Naive thymus-derived CD8-positive, alpha-beta T cell (primary cell): ENCODE results near the gene LRRC31. TPM values are rescaled to one million over a fixed set of nuclear protein-coding genes. Genes with fewer than 3 reads are reported as not detected.

ENCODE experiments used
- ATAC-seq, 2 donors: fragments of 150-1000 bp; cut with Tn5 transposase in 1 of 2; sonication (Bioruptor Pico), chemical (Tn5 transposase) in 1 of 2; 1 replicate in 1 of 2; 2 replicates in 1 of 2; pipeline ENCODE4 v1.10.0; 2021; ENCODE audit warnings: mild to moderate bottlenecking in 2 of 2, moderate library complexity in 2 of 2
- POLR2A ChIA-PET: fragments of 350-600 bp; sonication (Branson Sonifier 250); formaldehyde crosslinking; loops from one replicate; lab custom pipeline; 2021; ENCODE audit warnings: antibody characterized with exemption; lab: Charles Lee
- DNase-seq, 10 donors: peaks; one replicate each; pipeline versions ENCODE4 v3.0.0 to v3.0.0-alpha.2; 2020 to 2022
- H3K27ac Mint-ChIP-seq, 10 donors: one replicate each; pipeline ENCODE4 v1.8.0; 2020 to 2022; ENCODE audit warnings: mild to moderate bottlenecking in 10 of 10, mixed read lengths in 10 of 10, moderate library complexity in 4 of 10, inconsistent platforms in 1 of 10
- H3K27me3 Mint-ChIP-seq, 5 donors: one replicate each; pipeline ENCODE4 v1.8.0; 2021 to 2022; ENCODE audit warnings: mixed read lengths in 5 of 5
- H3K36me3 Mint-ChIP-seq, 3 donors: one replicate each; pipeline ENCODE4 v1.8.0; 2020 to 2022; ENCODE audit warnings: mixed read lengths in 3 of 3, mild to moderate bottlenecking in 2 of 3, inconsistent platforms in 1 of 3
- H3K4me1 Mint-ChIP-seq, 4 donors: one replicate each; pipeline ENCODE4 v1.8.0; 2021 to 2022; ENCODE audit warnings: mixed read lengths in 4 of 4
- H3K4me3 Mint-ChIP-seq, 10 donors: one replicate each; pipeline ENCODE4 v1.8.0; 2020 to 2022; ENCODE audit warnings: mild to moderate bottlenecking in 10 of 10, mixed read lengths in 10 of 10, moderate library complexity in 6 of 10, inconsistent platforms in 1 of 10
- H3K9me3 Mint-ChIP-seq, 9 donors: one replicate each; pipeline ENCODE4 v1.8.0; 2020 to 2022; ENCODE audit warnings: mixed read lengths in 9 of 9, mild to moderate bottlenecking in 3 of 9, inconsistent platforms in 1 of 9, moderate library complexity in 1 of 9
- polyA plus RNA-seq, 3 donors: library from polyadenylated mRNA; unstranded; fragments of 300-500 nt; fragmentation: Illumina TruSeq; gene quantifications; one replicate each; pipeline ENCODE4 v1.2.3, GENCODE V29; 2021
- total RNA-seq, 8 experiments: library from RNA in 2 of 8; stranded (reverse) in 2 of 8; gene quantifications; one replicate each; pipeline ENCODE4 v1.2.3 and lab custom pipeline; 2021 to 2026

LRRC31 gene
- total RNA-seq (not detected), polyA plus RNA-seq (not detected), total RNA-seq (lab: John Stamatoyannopoulos, UW) (0 to 0.06 (median 0) reads per million in 6 experiments)

- DNase-seq (no peak), ATAC-seq (no peak)
- Mint-ChIP-seq H3K9me3 (no peaks in the 10 kb centered on the region), H3K27ac (peak within 1 kb of the TSS in 3 of 10 donors; percentile 5 to 62 (median 47)), H3K27me3 (peaks cover 0 to 1% (median 0%) of the 10 kb centered on the region in 5 donors), H3K4me1 (peaks cover 18 to 33% (median 31%) of the 10 kb centered on the region in 4 donors), H3K4me3 (peak within 1 kb of the TSS in 1 of 10 donors; percentile 40), H3K36me3 (no peaks in the 10 kb centered on the region)
- POLR2A ChIA-PET: interaction anchor here (1.5 kb wide), 1 partner anchor 97 kb away, joined by 3 read pairs; the partner anchor contains the start of gene MYNN
Measured at GRCh38 chr3:169869484-169870220, at the start of gene LRRC31. Gene LRRC31 (minus strand): TSS chr3:169869935. CDS start chr3:169869807, 128 bp downstream.

DNA sequence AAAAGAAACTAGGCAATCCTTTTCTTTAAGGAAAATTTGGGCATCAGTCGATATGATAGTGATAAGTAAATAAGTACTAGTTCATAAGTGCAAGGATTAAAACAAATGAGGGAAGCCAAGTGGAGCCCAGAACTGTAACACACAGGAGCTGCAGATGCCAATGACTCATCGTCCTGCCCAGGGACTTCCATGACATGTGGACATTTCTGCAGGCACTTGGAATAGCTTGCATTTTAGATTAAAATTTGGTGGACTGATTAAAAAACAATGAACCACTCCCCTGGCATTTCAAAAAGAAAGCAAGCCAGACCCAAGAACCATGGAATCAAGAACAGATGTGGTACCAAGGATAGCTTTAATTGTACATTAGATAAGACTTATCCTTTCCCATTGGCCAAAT is 44.6 kb upstream of the LRRC31 start:
- Mint-ChIP-seq H3K4me3 (no peak overlapping the region), H3K4me1 (no peaks in the 10 kb centered on the region), H3K27ac (no peak overlapping the region), H3K27me3 (no peaks in the 10 kb centered on the region), H3K9me3 (no peaks in the 10 kb centered on the region), H3K36me3 (no peaks in the 10 kb centered on the region)
- POLR2A ChIA-PET: no interaction called here
- no peak for DNase-seq
- ATAC-seq: no peak

GRCh38 chr3:169913323-169913722 is 43.6 kb upstream of the LRRC31 start:
- H3K36me3 Mint-ChIP-seq: no peaks in the 10 kb centered on the region
- ATAC-seq: no peak
- H3K27ac Mint-ChIP-seq: no peak overlapping the region
- H3K4me3 Mint-ChIP-seq: no peak overlapping the region
- H3K27me3 Mint-ChIP-seq: no peaks in the 10 kb centered on the region
- no peak for DNase-seq
- H3K9me3 Mint-ChIP-seq: no peaks in the 10 kb centered on the region
- POLR2A ChIA-PET: interaction anchor here (0.5 kb wide), 1 partner anchor 58 kb away, joined by 5 read pairs; no protein-coding TSS in a partner anchor
- H3K4me1 Mint-ChIP-seq: no peaks in the 10 kb centered on the region

GRCh38 chr3:169911272-169911671 is 41.5 kb upstream of the LRRC31 start, which contains the start of gene SAMD7:
Gene SAMD7 (plus strand): TSS chr3:169911572. CDS start chr3:169919499, 7,927 bp downstream.
- POLR2A ChIA-PET: no interaction called here
- Mint-ChIP-seq H3K27me3 (no peaks in the 10 kb centered on the region), H3K27ac (no peak within 1 kb of the TSS), H3K36me3 (no peaks in the 10 kb centered on the region), H3K9me3 (no peaks in the 10 kb centered on the region), H3K4me3 (no peak within 1 kb of the TSS), H3K4me1 (no peaks in the 10 kb centered on the region)
- DNase-seq (no peak), ATAC-seq (no peak)

DNA sequence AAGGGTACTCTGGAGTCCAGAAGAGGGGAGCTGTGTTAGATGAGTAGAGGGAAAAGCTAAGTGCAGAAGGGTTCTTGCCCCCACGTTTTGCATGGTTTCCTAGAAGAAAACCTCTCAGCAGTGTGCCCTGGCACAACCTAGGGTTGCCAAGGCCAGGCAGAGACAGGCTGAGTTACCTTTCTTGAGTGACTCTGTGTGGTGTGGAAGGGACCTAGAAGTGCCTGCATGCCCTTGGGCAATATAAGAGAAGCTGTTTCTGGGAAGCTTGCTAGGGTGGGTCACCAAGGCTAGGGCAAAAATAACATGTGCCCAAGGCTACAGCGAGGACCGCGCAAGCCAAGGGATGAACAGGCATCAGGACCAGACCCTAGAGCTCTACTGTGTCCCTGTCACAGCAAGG is 38.2 kb upstream of the LRRC31 start:
- peaks cover 0 to 9% (median 4%) of the 10 kb centered on the region in 5 donors for H3K27me3 Mint-ChIP-seq
- DNase-seq: no peak
- H3K36me3 Mint-ChIP-seq: peaks cover 0 to 3% (median 0%) of the 10 kb centered on the region in 3 donors
- H3K4me3 Mint-ChIP-seq: no peak overlapping the region
- no peaks in the 10 kb centered on the region for H3K4me1 Mint-ChIP-seq
- POLR2A ChIA-PET: no interaction called here
- no peak overlapping the region for H3K27ac Mint-ChIP-seq
- ATAC-seq: no peak
- peaks cover 0 to 8% (median under 1%) of the 10 kb centered on the region in 9 donors for H3K9me3 Mint-ChIP-seq

GRCh38 chr3:169907476-169907875 is 37.7 kb upstream of the LRRC31 start:
- Mint-ChIP-seq H3K4me3 (no peak overlapping the region), H3K4me1 (no peaks in the 10 kb centered on the region), H3K9me3 (peaks cover 0 to 12% (median 3%) of the 10 kb centered on the region in 9 donors), H3K36me3 (peaks cover 0 to 7% (median 0%) of the 10 kb centered on the region in 3 donors), H3K27ac (no peak overlapping the region), H3K27me3 (peaks cover 0 to 9% (median 4%) of the 10 kb centered on the region in 5 donors)
- DNase-seq: no peak
- POLR2A ChIA-PET: no interaction called here
- ATAC-seq: no peak

GRCh38 chr3:169905404-169905803 is 35.7 kb upstream of the LRRC31 start:
- peaks cover 0 to 21% (median 10%) of the 10 kb centered on the region in 3 donors for H3K36me3 Mint-ChIP-seq
- no peak overlapping the region for H3K4me3 Mint-ChIP-seq
- no peak overlapping the region for H3K27ac Mint-ChIP-seq
- POLR2A ChIA-PET: no interaction called here
- ATAC-seq (no peak), DNase-seq (no peak)
- peaks cover 0 to 29% (median 9%) of the 10 kb centered on the region in 9 donors for H3K9me3 Mint-ChIP-seq
- peaks cover 0 to 9% (median 4%) of the 10 kb centered on the region in 5 donors for H3K27me3 Mint-ChIP-seq
- H3K4me1 Mint-ChIP-seq: no peaks in the 10 kb centered on the region

GRCh38 chr3:169901453-169901852 is 31.7 kb upstream of the LRRC31 start:
- no peak for DNase-seq
- no peak for ATAC-seq
- H3K4me1 Mint-ChIP-seq: no peaks in the 10 kb centered on the region
- H3K4me3 Mint-ChIP-seq: no peak overlapping the region
- H3K9me3 Mint-ChIP-seq: peaks cover 0 to 36% (median 15%) of the 10 kb centered on the region in 9 donors
- peaks cover 0 to 9% (median 4%) of the 10 kb centered on the region in 5 donors for H3K27me3 Mint-ChIP-seq
- no peak overlapping the region for H3K27ac Mint-ChIP-seq
- POLR2A ChIA-PET: no interaction called here
- peaks cover 0 to 26% (median 17%) of the 10 kb centered on the region in 3 donors for H3K36me3 Mint-ChIP-seq

- DNase-seq: no peak
- no peak overlapping the region for H3K4me3 Mint-ChIP-seq
- no peak overlapping the region for H3K27ac Mint-ChIP-seq
- ATAC-seq: no peak
- no peaks in the 10 kb centered on the region for H3K27me3 Mint-ChIP-seq
- H3K9me3 Mint-ChIP-seq: peaks cover 0 to 25% (median 15%) of the 10 kb centered on the region in 9 donors
- POLR2A ChIA-PET: no interaction called here
- H3K4me1 Mint-ChIP-seq: peaks cover 0 to 2% (median 0%) of the 10 kb centered on the region in 4 donors
- peaks cover 0 to 19% (median 17%) of the 10 kb centered on the region in 3 donors for H3K36me3 Mint-ChIP-seq
Measured at GRCh38 chr3:169897284-169897683, 27.5 kb upstream of the LRRC31 start.

DNA sequence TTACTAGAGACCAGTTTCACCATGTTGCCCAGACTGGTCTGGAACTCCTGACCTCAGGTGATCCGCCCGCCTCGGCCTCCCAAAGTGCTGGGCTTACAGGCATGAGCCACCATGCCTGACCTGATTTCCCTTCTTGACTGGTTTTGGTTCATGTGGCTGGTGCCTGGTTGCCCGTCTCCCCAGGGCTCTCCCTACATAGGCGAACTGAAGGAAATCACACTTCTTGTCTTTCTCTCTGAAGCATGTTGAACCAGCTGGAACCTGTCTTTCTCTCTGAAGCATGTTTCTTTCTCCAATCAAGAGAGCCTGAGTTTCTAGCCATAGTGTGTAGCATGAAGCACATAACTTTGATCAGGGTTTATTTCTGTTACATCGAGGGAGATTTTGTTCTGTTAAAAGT is 25.3 kb upstream of the LRRC31 start:
- Mint-ChIP-seq H3K27ac (no peak overlapping the region), H3K4me3 (no peak overlapping the region), H3K27me3 (no peaks in the 10 kb centered on the region), H3K4me1 (peaks cover 0 to 2% (median 0%) of the 10 kb centered on the region in 4 donors), H3K36me3 (peaks cover 0 to 4% (median 2%) of the 10 kb centered on the region in 3 donors), H3K9me3 (peaks cover 0 to 7% (median 3%) of the 10 kb centered on the region in 9 donors)
- ATAC-seq (no peak), DNase-seq (no peak)
- POLR2A ChIA-PET: no interaction called here

DNA sequence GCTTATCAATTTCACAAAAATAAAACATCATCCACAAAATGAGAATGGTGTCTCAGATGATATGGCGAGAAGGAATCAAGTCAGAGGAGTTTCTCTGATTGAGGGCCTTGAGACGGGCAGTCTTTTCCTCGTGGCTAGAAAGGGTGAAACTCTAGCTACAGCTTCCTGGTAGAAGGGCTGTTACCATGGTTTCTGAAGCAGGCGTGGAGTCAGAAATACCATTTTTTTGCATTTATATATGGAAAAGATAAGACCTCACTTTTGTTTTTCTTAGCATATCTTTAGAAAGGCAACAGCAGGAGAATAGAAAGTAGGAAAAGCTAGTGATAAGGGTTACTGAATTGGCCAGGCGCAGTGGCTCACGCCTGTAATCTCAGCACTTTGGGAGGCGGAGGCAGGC is 24.4 kb upstream of the LRRC31 start:
- Mint-ChIP-seq H3K27ac (no peak overlapping the region), H3K27me3 (no peaks in the 10 kb centered on the region), H3K36me3 (no peaks in the 10 kb centered on the region), H3K4me3 (no peak overlapping the region), H3K9me3 (no peaks in the 10 kb centered on the region), H3K4me1 (peaks cover 0 to 2% (median 0%) of the 10 kb centered on the region in 4 donors)
- POLR2A ChIA-PET: no interaction called here
- ATAC-seq (no peak), DNase-seq (no peak)

DNA sequence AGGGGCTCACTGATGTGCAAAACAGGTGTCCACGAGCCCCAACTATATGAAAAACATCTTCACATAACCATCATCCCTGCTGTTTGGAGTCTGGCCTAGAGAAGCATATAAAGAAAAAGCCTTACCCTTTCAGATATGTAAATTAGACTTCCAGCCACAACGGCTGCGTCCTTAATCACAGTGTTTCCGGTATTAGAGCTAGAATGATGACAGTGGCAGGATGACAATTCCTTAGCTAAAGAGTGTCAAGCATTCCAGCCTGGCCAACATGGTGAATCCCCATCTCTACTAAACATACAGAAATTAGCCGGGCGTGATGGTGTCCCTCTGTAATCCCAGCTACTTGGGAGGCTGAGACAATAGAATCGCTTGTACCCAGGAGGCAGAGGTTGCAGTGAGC is 22.2 kb upstream of the LRRC31 start:
- Mint-ChIP-seq H3K9me3 (no peaks in the 10 kb centered on the region), H3K27ac (no peak overlapping the region), H3K4me1 (peaks cover 0 to 2% (median 0%) of the 10 kb centered on the region in 4 donors), H3K27me3 (no peaks in the 10 kb centered on the region), H3K36me3 (no peaks in the 10 kb centered on the region), H3K4me3 (no peak overlapping the region)
- no peak for ATAC-seq
- DNase-seq: no peak
- POLR2A ChIA-PET: no interaction called here

GRCh38 chr3:169886671-169887070 is 16.9 kb upstream of the LRRC31 start:
- Mint-ChIP-seq H3K27me3 (peaks cover 0 to 1% (median 0%) of the 10 kb centered on the region in 5 donors), H3K36me3 (no peaks in the 10 kb centered on the region), H3K27ac (peak overlapping the region in 1 of 10 donors; percentile 82), H3K4me3 (no peak overlapping the region), H3K9me3 (no peaks in the 10 kb centered on the region), H3K4me1 (no peaks in the 10 kb centered on the region)
- POLR2A ChIA-PET: no interaction called here
- no peak for ATAC-seq
- DNase-seq: no peak
